MG63 (cell line): ENCODE results near the gene CD34. TPM values are rescaled to one million over a fixed set of nuclear protein-coding genes. Genes with fewer than 3 reads are reported as not detected.

Experiments
- DNase-seq: peaks from one replicate; pipeline ENCODE4 v3.0.0-alpha.2; 2020
- H3K27me3 ChIP-seq: fragments of 250-450 bp; sonication (Bioruptor Pico); 2 replicates; pipeline ENCODE4 v1.5.1; 2020; ENCODE audit warnings: mild to moderate bottlenecking, moderate library complexity
- H3K36me3 ChIP-seq: fragments of 250-450 bp; sonication (Bioruptor Pico); 2 replicates; pipeline ENCODE4 v1.5.1; 2020; ENCODE audit warnings: mild to moderate bottlenecking, moderate library complexity
- H3K4me3 ChIP-seq: fragments of 250-450 bp; sonication (Bioruptor Pico); 2 replicates; pipeline ENCODE4 v1.5.1; 2020; ENCODE audit warnings: mild to moderate bottlenecking, moderate library complexity
- H3K9me3 ChIP-seq: fragments of 250-450 bp; sonication (Bioruptor Pico); 2 replicates; pipeline ENCODE4 v1.5.1; 2020; ENCODE audit warnings: mild to moderate bottlenecking, moderate library complexity
- total RNA-seq: library from RNA; depleted of rRNA; stranded (reverse); fragments of >200 nt; shearing (Covaris generic); gene quantifications from 2 replicates; pipeline ENCODE4 v1.2.3, GENCODE V29; 2014; ENCODE audit warnings: low replicate concordance

The CD34 gene
- total RNA-seq, 1 experiment from 2014 or later = 0.53 TPM

DNA sequence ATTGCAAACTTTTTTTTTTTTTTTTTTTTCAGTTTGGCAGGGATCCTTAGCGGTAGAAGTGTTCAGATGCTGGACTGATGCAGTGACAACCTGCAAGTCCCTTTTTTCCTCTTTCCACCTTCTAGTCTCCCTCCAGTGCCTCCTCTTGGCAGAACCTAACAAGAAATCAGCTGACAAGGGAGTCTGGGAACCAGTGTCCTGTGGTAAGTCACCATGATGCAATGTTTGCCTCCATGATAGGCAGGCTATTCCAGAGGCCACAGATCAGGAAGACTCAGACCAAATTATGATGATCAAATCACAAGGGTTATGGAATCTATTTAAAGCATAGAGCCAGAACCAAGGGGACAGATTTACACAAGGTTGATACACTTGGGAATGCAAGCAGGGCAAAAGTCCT lies 3.0 kb upstream of the CD34 start:
- Histone ChIP-seq H3K4me3 (no peak overlapping the region), H3K27me3 (peaks cover 4% of the 10 kb centered on the region; the same call in 1 of the 2 replicates), H3K36me3 (no peaks in the 10 kb centered on the region), H3K9me3 (no peaks in the 10 kb centered on the region)
- DNase-seq = no peak

DNA sequence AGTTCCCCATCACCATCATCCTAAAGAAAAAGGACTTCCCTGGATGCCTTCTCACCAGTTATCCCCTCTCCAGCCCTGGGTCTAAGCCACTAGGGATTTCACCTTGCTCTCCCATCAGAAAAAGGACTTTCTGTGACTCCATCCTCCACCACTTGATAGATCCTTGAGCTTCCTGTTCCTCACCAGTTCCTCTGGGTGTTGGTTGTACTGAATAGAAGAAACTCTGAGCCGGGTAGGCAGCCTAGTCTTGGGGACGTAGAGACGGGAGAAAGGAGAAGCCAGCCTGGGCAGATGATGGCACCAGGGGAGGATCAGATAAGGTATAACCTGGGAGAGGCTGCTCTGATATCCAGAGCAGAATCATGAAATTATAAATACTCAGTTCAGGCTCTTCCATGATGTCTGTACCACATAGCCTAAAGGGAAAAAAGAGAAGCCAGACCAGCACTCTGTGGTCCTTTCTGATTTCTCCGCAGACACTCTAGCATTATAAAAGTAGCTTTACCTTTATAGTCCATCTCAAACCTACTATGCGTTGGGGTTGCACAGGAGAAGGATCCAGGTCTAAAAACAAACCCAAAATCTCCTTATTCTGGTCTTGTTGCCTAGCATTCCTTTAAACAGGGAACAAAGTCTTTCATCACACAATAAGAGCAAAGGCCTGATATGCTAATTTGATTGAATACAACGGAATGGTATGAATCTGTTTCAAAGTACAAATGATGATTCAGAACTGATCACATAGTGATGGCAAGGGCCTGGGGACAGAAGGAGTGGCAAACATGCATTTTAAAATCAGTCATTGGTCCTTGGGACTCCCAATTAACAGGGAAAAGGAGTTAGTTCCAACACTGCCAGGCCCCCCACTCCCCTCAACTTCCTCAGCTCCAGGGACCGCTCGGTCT lies 1.2 kb upstream of the CD34 start:
- peaks cover 4% of the 10 kb centered on the region; the same call in 1 of the 2 replicates for H3K27me3 ChIP-seq
- no peak overlapping the region for H3K4me3 ChIP-seq
- no peaks in the 10 kb centered on the region for H3K36me3 ChIP-seq
- H3K9me3 ChIP-seq = no peaks in the 10 kb centered on the region
- DNase-seq = no peak

DNA sequence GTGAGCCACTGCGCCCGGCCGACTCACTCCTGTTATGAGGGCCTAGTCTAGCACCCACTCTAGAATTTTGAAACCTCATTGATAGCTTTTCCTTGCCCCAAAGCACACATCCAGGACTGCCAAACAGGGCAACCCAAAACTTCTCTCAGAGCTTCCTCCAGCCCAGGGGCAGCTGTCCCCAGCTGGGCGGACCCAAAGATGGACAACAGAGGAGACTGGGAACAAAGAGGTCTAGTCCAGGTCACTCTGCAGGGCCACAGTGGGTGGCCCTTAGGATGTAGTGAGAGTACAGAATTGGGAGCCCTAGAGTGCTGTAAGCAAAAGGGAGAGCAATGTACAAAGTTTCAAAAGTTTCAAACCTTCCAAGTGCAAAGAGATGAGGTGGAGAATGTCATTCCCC lies 1.2 kb downstream of the CD34 start:
- Histone ChIP-seq H3K27me3 (peaks cover 4% of the 10 kb centered on the region; the same call in 1 of the 2 replicates), H3K9me3 (no peaks in the 10 kb centered on the region), H3K36me3 (no peaks in the 10 kb centered on the region), H3K4me3 (no peak overlapping the region)
- no peak for DNase-seq

DNA sequence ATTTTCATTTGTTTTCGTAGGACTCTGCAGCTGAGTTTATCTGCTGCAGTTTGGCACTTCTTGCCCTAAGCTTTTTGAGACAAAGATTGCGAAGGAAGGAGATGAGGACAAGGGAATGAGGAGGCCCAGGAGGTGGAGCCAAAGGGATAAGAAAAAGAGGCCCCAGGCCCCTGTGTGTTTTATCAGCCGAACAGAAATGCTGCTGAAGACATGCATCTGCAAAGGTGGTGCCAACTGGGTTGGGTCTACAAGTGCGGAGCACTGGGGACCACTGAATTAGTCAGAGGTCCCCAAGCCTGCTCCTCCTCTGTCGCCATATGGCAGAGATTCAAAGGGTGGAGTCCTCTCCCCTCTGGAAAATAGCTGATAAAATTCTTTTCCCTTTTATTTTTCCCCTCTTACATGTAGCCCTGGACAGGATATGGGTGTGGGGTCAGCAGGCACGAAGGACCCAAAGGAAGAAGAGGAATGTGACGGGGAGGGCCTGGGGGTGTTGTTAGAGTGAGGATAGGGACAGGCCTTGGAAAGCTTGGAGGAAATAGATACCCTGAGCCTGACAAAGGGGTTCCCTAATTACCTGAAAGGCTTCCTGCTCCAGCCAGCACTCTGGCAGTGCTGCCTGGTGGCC lies 2.7 kb downstream of the CD34 start:
- H3K9me3 ChIP-seq = no peaks in the 10 kb centered on the region
- no peak overlapping the region for H3K4me3 ChIP-seq
- DNase-seq = no peak
- no peaks in the 10 kb centered on the region for H3K36me3 ChIP-seq
- H3K27me3 ChIP-seq = peaks cover 4% of the 10 kb centered on the region; the same call in 1 of the 2 replicates

DNA sequence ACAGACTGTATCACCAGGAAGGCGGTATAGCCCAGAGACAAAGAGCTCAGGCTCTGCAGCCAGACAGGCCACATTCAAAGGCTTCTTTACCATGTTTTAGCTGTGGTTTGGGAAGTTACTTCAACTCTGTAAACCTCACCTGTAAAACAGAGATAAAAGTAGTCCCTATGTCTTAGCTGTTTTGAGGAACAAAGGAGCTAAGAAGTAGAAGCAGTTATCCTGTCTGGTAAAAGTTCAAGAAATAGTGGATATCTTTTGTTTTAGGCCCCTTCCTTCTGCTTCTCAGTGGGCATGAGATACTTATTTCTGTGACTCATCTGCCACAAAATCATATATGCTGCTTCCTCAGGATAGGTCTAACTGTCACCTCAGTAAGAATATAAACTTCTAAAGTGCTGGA lies 6.5 kb downstream of the CD34 start:
- DNase-seq = no peak
- Histone ChIP-seq H3K9me3 (no peaks in the 10 kb centered on the region), H3K36me3 (no peaks in the 10 kb centered on the region), H3K27me3 (no peaks in the 10 kb centered on the region), H3K4me3 (no peak overlapping the region)

DNA sequence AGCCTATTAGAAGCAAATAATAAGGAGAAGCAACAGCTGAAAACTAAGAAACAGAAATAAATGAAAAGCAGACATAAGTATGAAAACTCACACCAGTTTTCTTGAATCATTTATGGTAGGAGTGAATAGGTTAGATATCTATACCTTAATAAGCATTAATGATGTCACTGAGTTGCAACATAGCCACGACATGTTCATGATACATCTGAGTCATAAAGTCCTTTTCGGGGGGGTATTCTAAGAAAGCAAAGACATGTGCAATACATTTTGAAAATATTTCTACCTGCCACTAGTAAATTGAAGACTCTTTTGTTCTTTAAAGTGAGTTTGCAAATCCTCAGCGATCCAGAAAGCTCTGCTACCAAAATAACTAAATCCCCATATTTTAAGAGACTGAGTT lies 7.2 kb downstream of the CD34 start:
- H3K27me3 ChIP-seq = no peaks in the 10 kb centered on the region
- H3K36me3 ChIP-seq = no peaks in the 10 kb centered on the region
- H3K9me3 ChIP-seq = no peaks in the 10 kb centered on the region
- no peak overlapping the region for H3K4me3 ChIP-seq
- DNase-seq = no peak

DNA sequence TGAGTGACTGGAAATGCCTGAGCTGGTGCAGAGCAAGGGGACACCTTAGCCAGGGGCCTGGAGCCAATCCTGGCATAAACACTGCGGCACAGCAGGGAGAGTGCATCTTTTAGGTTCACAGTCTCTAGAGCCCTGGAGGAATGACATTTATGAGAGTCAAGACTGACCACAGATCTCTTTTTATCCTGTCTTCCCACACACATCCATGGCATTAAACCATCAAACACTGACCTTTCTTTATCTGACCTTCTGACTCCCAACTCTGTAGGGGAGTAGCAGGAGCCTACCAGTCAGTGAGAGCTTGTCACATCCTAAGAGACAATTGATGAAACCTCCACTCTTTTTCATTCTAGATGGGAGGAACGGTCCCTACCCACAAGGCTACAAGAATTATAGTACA lies 7.9 kb downstream of the CD34 start:
- no peak for DNase-seq
- Histone ChIP-seq H3K9me3 (no peaks in the 10 kb centered on the region), H3K36me3 (no peaks in the 10 kb centered on the region), H3K4me3 (no peak overlapping the region), H3K27me3 (no peaks in the 10 kb centered on the region)

DNA sequence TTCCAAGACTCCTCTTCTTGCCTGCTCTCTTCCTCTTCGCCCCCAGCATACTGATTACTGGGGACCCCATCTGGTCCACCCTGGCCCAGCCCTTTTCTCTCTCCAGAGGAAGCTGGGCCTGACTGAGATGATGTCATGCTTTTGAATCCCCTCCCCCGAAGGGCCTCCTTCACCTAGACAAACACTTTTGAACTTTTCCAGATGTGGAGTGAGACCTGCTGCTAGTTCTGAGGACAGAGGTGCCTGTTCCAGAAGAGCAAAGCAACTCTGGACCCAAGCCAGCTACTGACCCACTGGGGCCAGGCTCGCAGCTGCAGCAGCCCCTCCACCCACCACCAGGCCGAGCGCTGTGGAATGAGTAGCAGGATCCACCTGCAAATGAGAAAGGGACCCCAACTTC lies 8.4 kb downstream of the CD34 start:
- H3K9me3 ChIP-seq = no peaks in the 10 kb centered on the region
- H3K27me3 ChIP-seq = no peaks in the 10 kb centered on the region

DNA sequence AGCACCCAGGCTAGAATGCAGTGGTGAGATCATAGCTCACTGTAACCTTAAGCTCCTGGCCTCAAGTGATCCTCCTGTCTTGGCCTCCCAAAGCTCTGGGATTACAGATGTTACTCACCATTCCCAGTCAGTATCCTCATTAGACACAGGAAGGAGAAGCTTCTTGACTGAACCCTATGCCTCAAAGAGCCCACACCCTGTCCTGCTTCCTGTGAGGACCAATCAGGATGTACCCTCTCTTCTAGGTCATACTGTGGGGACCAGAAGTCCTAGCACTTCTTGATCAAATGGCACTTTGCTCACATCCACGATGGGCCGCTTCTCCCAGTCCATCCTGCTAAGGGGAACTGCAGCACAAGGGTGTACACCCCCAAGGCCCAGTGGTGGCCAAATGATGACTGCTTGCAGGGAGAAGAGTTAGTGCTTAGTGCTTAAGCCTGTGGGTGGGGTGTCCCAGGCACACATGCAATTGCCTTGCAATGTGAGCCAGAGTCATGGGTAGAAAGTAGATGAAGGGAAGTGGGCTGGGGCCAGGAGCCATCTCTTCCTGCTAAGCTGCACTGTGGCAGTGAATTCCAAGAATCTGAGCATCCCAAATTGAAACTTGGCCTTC lies 9.8 kb downstream of the CD34 start:
- no peak overlapping the region for H3K4me3 ChIP-seq
- no peak for DNase-seq
- H3K9me3 ChIP-seq = no peaks in the 10 kb centered on the region
- H3K36me3 ChIP-seq = no peaks in the 10 kb centered on the region
- H3K27me3 ChIP-seq = no peaks in the 10 kb centered on the region

More for the DNA sequence above, 8.4 kb downstream of the CD34 start:
- no peak for DNase-seq
- Histone ChIP-seq H3K36me3 (no peaks in the 10 kb centered on the region), H3K4me3 (no peak overlapping the region)

DNA sequence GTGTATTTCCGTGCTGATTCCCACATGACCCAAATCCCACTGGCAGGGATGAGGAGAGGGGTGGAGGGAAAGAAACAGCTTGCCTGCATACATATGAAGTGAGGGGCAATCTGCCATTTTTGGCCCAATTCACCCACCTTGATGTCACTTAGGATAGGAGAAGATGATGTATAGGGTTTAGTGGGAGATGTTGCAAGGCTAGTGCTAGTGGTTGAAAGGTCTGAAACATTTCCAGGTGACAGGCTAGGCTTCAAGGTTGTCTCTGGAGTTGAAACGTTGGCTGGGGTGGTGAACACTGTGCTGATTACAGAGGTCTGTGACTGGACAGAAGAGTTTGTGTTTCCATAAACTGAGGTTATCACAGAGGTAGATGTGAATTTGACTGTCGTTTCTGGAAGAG lies 12.1 kb downstream of the CD34 start:
- no peak for DNase-seq
- Histone ChIP-seq H3K4me3 (no peak overlapping the region), H3K27me3 (no peaks in the 10 kb centered on the region), H3K36me3 (no peaks in the 10 kb centered on the region), H3K9me3 (no peaks in the 10 kb centered on the region)

DNA sequence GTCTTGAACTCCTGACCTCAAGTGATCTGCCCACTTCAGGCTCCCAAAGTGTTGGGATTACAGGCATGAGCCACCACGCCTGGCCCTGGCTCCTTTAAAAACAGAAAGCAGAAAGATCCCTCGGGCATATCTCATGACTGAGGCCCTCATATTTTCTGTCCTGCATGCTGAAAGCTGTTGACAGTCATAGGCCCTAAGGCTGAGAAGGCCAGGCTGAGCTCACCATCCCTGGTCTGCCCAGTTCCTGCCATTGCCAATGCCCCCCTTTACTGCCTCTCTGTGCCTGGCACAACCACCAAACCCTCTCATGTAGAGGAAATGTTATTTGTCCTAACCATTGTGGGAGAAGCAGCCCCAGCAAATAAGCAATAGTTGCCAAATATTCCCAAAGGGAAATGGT lies 12.7 kb downstream of the CD34 start:
- no peaks in the 10 kb centered on the region for H3K27me3 ChIP-seq
- no peak for DNase-seq
- H3K9me3 ChIP-seq = no peaks in the 10 kb centered on the region
- H3K4me3 ChIP-seq = no peak overlapping the region
- H3K36me3 ChIP-seq = no peaks in the 10 kb centered on the region

DNA sequence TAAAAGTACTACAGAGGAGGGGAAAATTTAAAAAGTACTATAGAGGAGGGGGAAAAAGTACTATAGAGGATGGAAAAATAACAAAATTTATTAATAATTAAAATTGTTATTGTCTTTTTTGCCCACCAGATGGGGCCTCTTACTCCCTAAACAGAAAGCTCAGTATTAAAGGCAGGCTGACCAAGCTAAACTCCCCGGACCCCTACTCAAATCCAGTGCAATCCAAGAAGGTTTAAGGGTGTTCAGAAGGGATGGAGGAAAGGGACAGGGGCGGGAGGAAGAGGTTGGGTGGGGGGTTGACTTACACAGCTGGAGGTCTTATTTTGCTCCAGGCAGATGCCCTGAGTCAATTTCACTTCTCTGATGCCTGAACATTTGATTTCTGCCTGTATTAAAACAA lies 13.7 kb downstream of the CD34 start:
- no peak overlapping the region for H3K4me3 ChIP-seq
- H3K27me3 ChIP-seq = no peaks in the 10 kb centered on the region
- DNase-seq = no peak
- no peaks in the 10 kb centered on the region for H3K36me3 ChIP-seq
- H3K9me3 ChIP-seq = no peaks in the 10 kb centered on the region

DNA sequence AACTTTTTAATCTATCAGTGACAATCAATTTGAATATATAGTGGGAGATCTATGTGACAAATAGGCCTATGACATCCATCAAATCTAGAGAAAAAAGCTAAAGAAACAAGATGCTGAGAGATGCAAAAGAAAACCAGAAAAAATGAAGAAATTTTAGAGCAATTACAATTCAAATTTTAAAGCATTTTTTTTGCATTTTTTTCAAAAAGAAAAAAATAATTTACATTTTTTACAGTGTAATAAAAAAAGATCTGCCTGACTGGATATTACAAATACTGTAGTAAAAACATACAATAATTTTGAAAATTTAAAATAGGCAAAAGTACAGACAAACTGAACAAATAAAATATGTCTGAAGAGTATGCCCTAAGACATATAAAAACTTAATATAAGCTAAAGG lies 14.4 kb downstream of the CD34 start:
- no peak overlapping the region for H3K4me3 ChIP-seq
- no peaks in the 10 kb centered on the region for H3K36me3 ChIP-seq
- DNase-seq = no peak
- no peaks in the 10 kb centered on the region for H3K9me3 ChIP-seq
- no peaks in the 10 kb centered on the region for H3K27me3 ChIP-seq

DNA sequence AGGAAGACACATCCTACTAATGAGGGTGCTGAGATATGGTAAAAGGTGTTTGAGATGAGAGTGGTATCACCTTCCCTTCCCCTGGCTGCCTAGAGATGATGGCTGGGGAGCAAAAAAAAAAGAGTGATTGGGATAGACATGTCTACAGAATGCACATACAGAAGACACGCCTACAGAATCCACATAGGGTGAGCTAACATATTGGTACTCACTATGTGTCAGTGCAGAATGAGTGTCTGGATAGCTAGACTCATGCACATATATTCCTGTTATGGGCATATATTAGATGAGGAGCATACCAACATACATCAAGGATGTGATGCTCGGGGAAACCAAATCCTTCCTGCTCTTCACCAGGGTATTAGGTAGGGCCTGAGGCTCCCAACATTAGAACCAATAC lies 16.2 kb downstream of the CD34 start:
- H3K36me3 ChIP-seq = no peaks in the 10 kb centered on the region

DNA sequence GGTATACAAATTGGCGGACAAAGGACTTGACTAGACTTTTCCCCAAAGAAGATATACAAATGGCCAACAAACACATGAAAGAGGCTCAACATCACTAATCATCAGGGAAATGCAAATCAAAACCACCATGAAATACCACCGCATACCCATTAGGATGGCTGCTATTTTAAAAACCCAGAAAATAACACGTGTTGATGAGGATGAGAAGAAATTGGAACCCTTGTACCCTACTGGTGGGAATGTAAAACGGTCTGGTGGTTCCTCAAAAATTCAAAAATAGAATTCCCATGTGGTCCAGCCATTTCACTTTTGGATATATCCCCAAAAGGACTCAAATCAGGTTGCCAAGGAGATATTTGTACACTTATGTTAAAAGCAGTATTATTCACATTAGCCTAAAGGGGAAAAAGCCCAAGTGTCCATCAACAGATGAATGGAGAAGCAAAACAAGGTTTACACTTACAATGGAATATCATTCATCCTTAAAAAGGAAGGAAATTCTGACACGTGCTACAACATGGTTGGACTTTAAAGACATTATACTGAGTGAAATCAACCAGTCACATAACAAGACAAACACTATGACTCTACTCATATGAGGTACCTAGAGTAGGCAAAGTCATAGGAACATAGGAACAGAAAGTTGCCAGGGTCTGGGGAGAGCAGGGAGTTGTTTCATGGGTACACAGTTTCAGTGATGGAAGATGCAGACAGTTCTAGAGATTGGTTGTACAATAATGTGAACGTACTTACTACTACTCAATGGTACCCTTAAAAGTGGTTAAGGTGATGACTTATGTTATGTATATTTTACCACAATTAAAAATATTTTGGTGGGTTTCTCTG lies 17.0 kb downstream of the CD34 start:
- no peaks in the 10 kb centered on the region for H3K9me3 ChIP-seq
- H3K27me3 ChIP-seq = no peaks in the 10 kb centered on the region

More for the DNA sequence above, 16.2 kb downstream of the CD34 start:
- H3K27me3 ChIP-seq = no peaks in the 10 kb centered on the region
- H3K4me3 ChIP-seq = no peak overlapping the region
- H3K9me3 ChIP-seq = no peaks in the 10 kb centered on the region
- DNase-seq = no peak

DNA sequence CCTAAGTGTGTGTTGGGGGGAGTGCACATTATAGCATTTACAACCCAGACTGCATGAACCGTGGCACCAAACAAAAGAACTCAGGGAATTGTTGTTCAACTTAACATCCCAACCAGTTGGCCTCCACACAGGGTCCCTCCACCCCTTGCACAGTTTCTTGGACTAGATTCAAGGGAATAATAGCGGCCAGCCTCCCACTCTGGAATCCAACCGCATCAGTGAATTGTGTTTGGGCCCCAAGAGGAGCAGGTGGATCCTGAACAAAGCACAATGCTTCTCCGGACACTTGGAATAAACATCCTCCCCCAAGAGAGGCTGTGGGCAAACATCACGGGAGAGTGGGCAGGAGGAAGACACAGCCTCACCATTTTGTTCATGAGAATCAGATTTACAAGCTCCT lies 18.2 kb downstream of the CD34 start:
- Histone ChIP-seq H3K27me3 (no peaks in the 10 kb centered on the region), H3K36me3 (no peaks in the 10 kb centered on the region), H3K9me3 (no peaks in the 10 kb centered on the region), H3K4me3 (no peak overlapping the region)
- no peak for DNase-seq

More for the DNA sequence above, 17.0 kb downstream of the CD34 start:
- Histone ChIP-seq H3K4me3 (no peak overlapping the region), H3K36me3 (no peaks in the 10 kb centered on the region)
- DNase-seq = no peak

DNA sequence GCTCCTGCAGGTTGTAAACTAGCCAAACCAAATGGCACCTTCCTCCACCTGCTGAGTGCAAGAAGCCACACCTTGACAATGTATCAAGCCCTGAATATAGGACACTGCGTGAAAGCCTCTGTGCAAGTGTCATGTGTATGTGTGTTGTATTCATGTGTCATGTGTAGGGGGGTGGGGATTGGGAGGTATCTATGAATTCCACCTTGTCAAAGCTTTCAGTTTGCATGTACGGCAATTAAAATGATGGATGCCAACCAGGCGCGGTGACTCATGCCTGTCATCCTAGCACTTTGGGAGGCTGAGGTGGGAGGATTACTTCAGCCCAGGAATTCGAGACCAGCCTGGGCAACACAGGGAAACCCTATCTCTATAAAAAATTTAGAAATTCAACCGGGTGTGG lies 19.8 kb downstream of the CD34 start:
- Histone ChIP-seq H3K4me3 (no peak overlapping the region), H3K27me3 (no peaks in the 10 kb centered on the region), H3K36me3 (no peaks in the 10 kb centered on the region), H3K9me3 (no peaks in the 10 kb centered on the region)
- no peak for DNase-seq
